GM23338 (cell line): ENCODE results near the gene STK4.

ENCODE experiments used
- CREB1 ChIP-seq: fragments of 250-450 bp; sonication (Bioruptor Pico); IDR thresholded peaks from 2 replicates; pipeline ENCODE4 v1.5.0; 2020; ENCODE audit warnings: low read depth, mild to moderate bottlenecking, moderate library complexity
- CTCF ChIP-seq, 2 experiments: fragments of 200-600 bp in 1 of 2; sonication (generic) in 1 of 2; conservative IDR thresholded peaks; 2 replicates each; pipeline versions ENCODE4 v1.5.1 to v1.6.1; 2016 to 2017; ENCODE audit warnings: antibody characterized with exemption in 2 of 2, low read depth in 2 of 2, mild to moderate bottlenecking in 2 of 2, moderate library complexity in 1 of 2
- ETS1 ChIP-seq: IDR thresholded peaks from 2 replicates; pipeline ENCODE4 v1.6.1; 2016; ENCODE audit warnings: antibody characterized with exemption
- EZH2 ChIP-seq: fragments of 200-600 bp; sonication (generic); IDR thresholded peaks from one replicate; pipeline ENCODE4 v1.8.0; 2017; ENCODE audit warnings: antibody characterized with exemption, mild to moderate bottlenecking, low read depth; ENCODE audit not compliant: unreplicated experiment
- EZH2phosphoT487 ChIP-seq: fragments of 200-600 bp; sonication (generic); IDR thresholded peaks from one replicate; pipeline ENCODE4 v1.8.1; 2018; ENCODE audit warnings: antibody characterized with exemption; ENCODE audit not compliant: unreplicated experiment
- JUNB ChIP-seq: IDR thresholded peaks from one replicate; pipeline ENCODE4 v1.6.1; 2016; ENCODE audit warnings: antibody characterized with exemption; ENCODE audit not compliant: unreplicated experiment
- NANOG ChIP-seq: IDR thresholded peaks from 2 replicates; pipeline ENCODE4 v1.6.1; 2016; ENCODE audit warnings: antibody characterized with exemption, borderline replicate concordance
- POLR2AphosphoS5 ChIP-seq: IDR thresholded peaks from 2 replicates; pipeline ENCODE4 v1.6.1; 2016; ENCODE audit warnings: antibody characterized with exemption, low read depth
- REST ChIP-seq: IDR thresholded peaks from one replicate; pipeline ENCODE4 v1.6.1; 2018; ENCODE audit warnings: antibody characterized with exemption; ENCODE audit not compliant: unreplicated experiment
- STAT1 ChIP-seq: IDR thresholded peaks from one replicate; pipeline ENCODE4 v1.6.1; 2016; ENCODE audit warnings: antibody characterized with exemption; ENCODE audit not compliant: unreplicated experiment
- ZNF331 ChIP-seq: fragments of 250-450 bp; sonication (Bioruptor Pico); IDR thresholded peaks from 2 replicates; pipeline ENCODE4 v1.5.0; 2020; ENCODE audit warnings: low read depth, mild to moderate bottlenecking, moderate library complexity

DNA sequence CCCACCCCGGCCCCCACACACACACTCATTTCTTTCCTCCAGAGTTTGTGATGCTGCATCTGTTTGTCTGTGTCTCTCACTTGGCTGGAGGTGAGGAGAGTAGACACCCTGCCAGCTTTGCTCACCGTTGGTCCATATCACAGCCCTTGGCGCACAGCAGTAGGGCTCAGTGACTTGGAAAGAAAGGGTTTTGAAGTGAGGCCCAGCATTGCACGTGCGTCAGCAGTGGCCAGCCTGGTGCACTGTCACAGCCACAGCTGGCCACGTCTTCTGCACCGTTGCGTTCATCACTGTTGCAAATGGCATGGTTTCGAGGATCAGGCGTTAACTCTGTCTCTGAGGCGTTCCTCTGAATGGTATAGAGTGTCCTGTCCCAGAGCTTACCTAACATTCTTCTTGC is 145.0 kb downstream of the STK4 start:
- TF ChIP-seq CTCF (conservative IDR thresholded peaks at IDR 0.05; ENCODE audit: low read depth in 2 of 2) = no peak
- TF ChIP-seq JUNB = no peak
- TF ChIP-seq EZH2phosphoT487 = no peak
- no peak for TF ChIP-seq EZH2
- TF ChIP-seq ETS1 = no peak
- TF ChIP-seq REST = no peak
- no peak for TF ChIP-seq POLR2AphosphoS5
- TF ChIP-seq CREB1 = no peak
- TF ChIP-seq NANOG = no peak
- no peak for TF ChIP-seq ZNF331 (CRISPR knock-in tag)
- TF ChIP-seq STAT1 = no peak
